Psoas muscle (tissue), 8 donors: Measurements from ENCODE around the gene PSMB3. TPM values are rescaled to one million over a fixed set of nuclear protein-coding genes. Genes with fewer than 3 reads are reported as not detected.

ENCODE experiments used
- ATAC-seq, 4 donors: fragments of 200-7000 bp; cut with Tn5 transposase; one replicate each; pipeline ENCODE4 v1.9.1; 2020; ENCODE audit warnings: moderate library complexity in 3 of 4, mild to moderate bottlenecking in 2 of 4
- DNase-seq, 2 donors: peaks; one replicate each; pipeline ENCODE4 v3.0.0-alpha.2; 2020
- H3K27ac ChIP-seq: fragments of 200-600 bp; one replicate; pipeline ENCODE4 v1.8.0; 2022
- H3K27me3 ChIP-seq, 3 donors: fragments of 200-600 bp in 1 of 3; one replicate each; pipeline versions ENCODE4 v1.6.1 to v1.8.0; 2013 to 2022; ENCODE audit warnings: low read length in 2 of 3, mild to moderate bottlenecking in 2 of 3, moderate library complexity in 1 of 3; ENCODE audit not compliant: insufficient read depth in 3 of 3
- H3K36me3 ChIP-seq, 2 donors: fragments of 200-600 bp in 1 of 2; one replicate each; pipeline versions ENCODE4 v1.6.1 to v1.8.0; 2013 to 2022; ENCODE audit warnings: low read depth in 1 of 2, mild to moderate bottlenecking in 1 of 2, moderate library complexity in 1 of 2; ENCODE audit not compliant: insufficient read depth in 1 of 2
- H3K4me1 ChIP-seq: fragments of 200-600 bp; one replicate; pipeline ENCODE4 v1.8.0; 2022
- H3K4me3 ChIP-seq: fragments of 200-600 bp; one replicate; pipeline ENCODE4 v1.8.0; 2022; ENCODE audit warnings: mild to moderate bottlenecking
- H3K9me3 ChIP-seq: fragments of 200-600 bp; one replicate; pipeline ENCODE4 v1.8.0; 2022
- CTCF ChIP-seq: fragments of 200-600 bp; IDR thresholded peaks from one replicate; pipeline ENCODE4 v1.8.0; 2022; ENCODE audit warnings: antibody characterized with exemption
- WGBS, 3 donors: extraction: QIAGEN DNeasy Blood & Tissue Kit; methylation state at CpG; one replicate each; pipeline versions ENCODE4 v1.1.6 to v1.1.7; 2013; 5-methylcytosine and 5-hydroxymethylcytosine counted together
- intact Hi-C, 2 donors: fragments of 100-400 bp; cut with DNase I; formaldehyde crosslinking; loops; one replicate each; pipeline versions ENCODE4 v1.11.0 to v1.14.2; 2022
- polyA plus RNA-seq, 3 donors: library from polyadenylated mRNA; stranded (reverse); fragments of 200-250 nt; gene quantifications; one replicate each; pipeline ENCODE4 v1.2.3, GENCODE V29; 2013
- total RNA-seq, 4 donors: library from RNA; stranded (reverse); fragmentation: NEBNext Ultra II Directional in 2 of 4; extraction: Animal tissue kit (Norgen Biotek cat#: 25700) in 2 of 4; gene quantifications; one replicate each; pipeline versions ENCODE4 v1.2.1 to v1.2.4, GENCODE V29; 2021 to 2023
- donor health status: healthy with polysubstance abuse.
- donor health status: DM: no; HTN: no; CAD: no; lungs with moderate emphysema.
- donor health status: Bipolar disorder and iron deficiency.
- donor health status: healthy.
- donor health status: DM: yes; HTN: yes; CAD: no.
- donor health status: DM: no; HTN: no; CAD: no.
- donor health status: DM: no; HTN: no; CAD: no.
- donor health status: DM: yes; HTN: yes; CAD: no.

Gene PSMB3
- total and polyA plus RNA-seq, 7 donors: 112 to 463 (median 209) TPM

- Histone ChIP-seq H3K4me1 (peaks cover 20% of the 10 kb centered on the region), H3K4me3 (peak within 1 kb of the TSS; percentile 72), H3K27me3 (no peaks in the 10 kb centered on the region), H3K36me3 (peaks cover 0 to 26% of the 10 kb centered on the region in 2 donors), H3K9me3 (no peaks in the 10 kb centered on the region), H3K27ac (peak within 1 kb of the TSS; percentile 77)
- intact Hi-C loops: loop anchor here (2.0 to 10.0 kb wide), 3 partner anchors 19 to 175 kb away; no protein-coding TSS in a partner anchor
- 0 to 1% (median 0%) methylated on average over 41 to 92 of the region's 92 CpGs for WGBS, 3 donors
- ATAC-seq: peak; percentile 86 to 91 (median 90)
- peak; percentile 90 to 94 for DNase-seq
- TF ChIP-seq CTCF: peak; percentile 79
Measured at GRCh38 chr17:38729886-38730525, 22.5 kb upstream of the PSMB3 start, which contains the start of gene CISD3. Gene CISD3 (plus strand): TSS chr17:38730341. CDS start chr17:38730359, 18 bp downstream.

GRCh38 chr17:38730526-38731379 is 21.8 kb upstream of the PSMB3 start:
- H3K36me3 ChIP-seq: peaks cover 0 to 22% of the 10 kb centered on the region in 2 donors
- 7 to 16% (median 12%) methylated on average over 25 to 27 of the region's 27 CpGs for WGBS, 3 donors
- peaks cover 20% of the 10 kb centered on the region for H3K4me1 ChIP-seq
- intact Hi-C loops: loop anchor here (5.0 to 10.0 kb wide), 2 partner anchors 33 to 176 kb away; no protein-coding TSS in a partner anchor
- no peak for TF ChIP-seq CTCF
- peak overlapping the region; percentile 77 for H3K27ac ChIP-seq
- H3K4me3 ChIP-seq: peak overlapping the region; percentile 72
- peak; percentile 80 to 87 for DNase-seq
- H3K27me3 ChIP-seq: no peaks in the 10 kb centered on the region
- ATAC-seq: peak; percentile 33 to 62 (median 44)
- H3K9me3 ChIP-seq: no peaks in the 10 kb centered on the region

GRCh38 chr17:38731526-38732294 is 20.8 kb upstream of the PSMB3 start:
- Histone ChIP-seq H3K4me1 (peaks cover 20% of the 10 kb centered on the region), H3K4me3 (peak overlapping the region; percentile 72), H3K27ac (peak overlapping the region; percentile 77), H3K36me3 (peaks cover 0 to 22% of the 10 kb centered on the region in 2 donors), H3K9me3 (no peaks in the 10 kb centered on the region), H3K27me3 (no peaks in the 10 kb centered on the region)
- no peak for ATAC-seq
- 65 to 83% (median 81%) methylated on average over 8 of the region's 8 CpGs for WGBS, 3 donors
- no peak for TF ChIP-seq CTCF
- no peak for DNase-seq
- intact Hi-C loops: loop anchor here (5.0 to 10.0 kb wide), 2 partner anchors 34 to 177 kb away; no protein-coding TSS in a partner anchor

- ATAC-seq: no peak
- Histone ChIP-seq H3K4me3 (no peak overlapping the region), H3K4me1 (peaks cover 20% of the 10 kb centered on the region), H3K27ac (no peak overlapping the region), H3K9me3 (no peaks in the 10 kb centered on the region), H3K27me3 (no peaks in the 10 kb centered on the region), H3K36me3 (peaks cover 0 to 26% of the 10 kb centered on the region in 2 donors)
- WGBS, 3 donors: 71% methylated on average over 7 of the region's 7 CpGs
- no peak for DNase-seq
- TF ChIP-seq CTCF: no peak
- intact Hi-C loops: loop anchor here (5.0 to 10.0 kb wide), 2 partner anchors 35 to 178 kb away; no protein-coding TSS in a partner anchor
Measured at GRCh38 chr17:38732376-38733281, 19.9 kb upstream of the PSMB3 start.
